Liver (tissue), 3 donors: Measurements from ENCODE around the gene C18orf54.

Experiments
- CTCF ChIP-seq: fragments of 150-350 bp; IDR thresholded peaks from 2 replicates; pipeline ENCODE4 v1.5.1; 2017; ENCODE audit warnings: improper control_type of control experiment, low read depth, low read length; ENCODE audit not compliant: missing input control
- EGR1 ChIP-seq, 2 donors: IDR thresholded peaks; 2 replicates each; pipeline ENCODE4 v1.6.1; 2016 to 2018; ENCODE audit warnings: antibody characterized with exemption in 2 of 2, low read depth in 2 of 2
- FOXA1 ChIP-seq: IDR thresholded peaks from 2 replicates; pipeline ENCODE4 v1.6.1; 2016; ENCODE audit warnings: antibody characterized with exemption
- JUND ChIP-seq, 2 donors: IDR thresholded peaks; 2 replicates each; pipeline ENCODE4 v1.6.1; 2016; ENCODE audit warnings: antibody characterized with exemption in 2 of 2
- MAX ChIP-seq: IDR thresholded peaks from 2 replicates; pipeline ENCODE4 v1.6.1; 2016; ENCODE audit warnings: antibody characterized with exemption
- NR2F2 ChIP-seq: IDR thresholded peaks from 2 replicates; pipeline ENCODE4 v1.6.1; 2016; ENCODE audit warnings: antibody characterized with exemption
- REST ChIP-seq: IDR thresholded peaks from 2 replicates; pipeline ENCODE4 v1.6.1; 2016; ENCODE audit warnings: antibody characterized with exemption, mild to moderate bottlenecking
- RXRA ChIP-seq, 2 donors: IDR thresholded peaks; 2 replicates each; pipeline ENCODE4 v1.6.1; 2017 to 2018; ENCODE audit warnings: antibody characterized with exemption in 2 of 2, mild to moderate bottlenecking in 1 of 2
- SP1 ChIP-seq: IDR thresholded peaks from 2 replicates; pipeline ENCODE4 v1.6.1; 2018; ENCODE audit warnings: antibody characterized with exemption, mild to moderate bottlenecking
- TAF1 ChIP-seq: conservative IDR thresholded peaks from 2 replicates; pipeline ENCODE4 v1.6.1; 2016; ENCODE audit warnings: antibody characterized with exemption, mild to moderate bottlenecking
- ZBTB33 ChIP-seq: IDR thresholded peaks from 2 replicates; pipeline ENCODE4 v1.6.1; 2016; ENCODE audit warnings: antibody characterized with exemption
- donor health status: healthy.
- donor health status: healthy.

- TF ChIP-seq SP1: no peak
- TF ChIP-seq CTCF: no peak
- TF ChIP-seq FOXA1: no peak
- TF ChIP-seq EGR1 (IDR thresholded peaks at IDR 0.05; ENCODE audit: low read depth in 2 of 2): no peak
- no peak for TF ChIP-seq REST
- TF ChIP-seq TAF1: no peak
- TF ChIP-seq JUND (IDR thresholded peaks at IDR 0.05): no peak
- TF ChIP-seq RXRA (IDR thresholded peaks at IDR 0.05): no peak
- TF ChIP-seq NR2F2: no peak
- TF ChIP-seq ZBTB33: no peak
- no peak for TF ChIP-seq MAX
These were observed 22.0 kb upstream of the C18orf54 start for GRCh38 chr18:54335638-54336173.
